HepG2 (cell line): Measurements from ENCODE around the gene C19orf73. TPM values are rescaled to one million over a fixed set of nuclear protein-coding genes. Genes with fewer than 3 reads are reported as not detected.
A peak's percentile ranks its signal among the peaks of the same experiment; 100 is the strongest.

Experiments
- AHR ChIP-seq: IDR thresholded peaks from 2 replicates; pipeline ENCODE4 v1.6.1; 2018; ENCODE audit warnings: missing genetic modification reagents, missing compliant biosample characterization
- DNMT3B ChIP-seq: conservative IDR thresholded peaks from 2 replicates; pipeline ENCODE4 v1.6.1; 2016; ENCODE audit warnings: missing biosample characterization, control low read depth
- EP300 ChIP-seq, 3 experiments: sonication (generic) in 1 of 3; formaldehyde crosslinking in 1 of 3; IDR thresholded peaks; 2 replicates each; pipeline versions ENCODE4 v1.5.1 to v1.6.1; 2011 to 2020; ENCODE audit warnings: low read depth in 2 of 3, low read length in 2 of 3, borderline replicate concordance in 1 of 3, improper control_type of control experiment in 1 of 3, mild to moderate bottlenecking in 1 of 3, missing genetic modification reagents in 1 of 3, moderate library complexity in 1 of 3
- ERF ChIP-seq: IDR thresholded peaks from 2 replicates; pipeline ENCODE4 v1.6.1; 2018; ENCODE audit warnings: missing biosample characterization, missing genetic modification reagents
- HNF4G ChIP-seq, 2 experiments: sonication (generic) in 1 of 2; formaldehyde crosslinking in 1 of 2; IDR thresholded peaks; 2 replicates each; pipeline versions ENCODE4 v1.4.0 to v1.6.1; 2011 to 2020; ENCODE audit warnings: borderline replicate concordance in 2 of 2, low read depth in 2 of 2, mild to moderate bottlenecking in 2 of 2, low read length in 1 of 2, missing genetic modification reagents in 1 of 2, moderate library complexity in 1 of 2
- KMT2B ChIP-seq: IDR thresholded peaks from 2 replicates; pipeline ENCODE4 v1.6.1; 2016; ENCODE audit warnings: missing genetic modification reagents, missing compliant biosample characterization
- NCOA2 ChIP-seq: sonication (generic); formaldehyde crosslinking; IDR thresholded peaks from 2 replicates; pipeline ENCODE4 v1.8.0; 2022; ENCODE audit warnings: inconsistent platforms
- PAF1 ChIP-seq: IDR thresholded peaks from 2 replicates; pipeline ENCODE4 v1.6.1; 2016; ENCODE audit warnings: missing genetic modification reagents, missing compliant biosample characterization
- RFX5 ChIP-seq: IDR thresholded peaks from 2 replicates; pipeline ENCODE4 v1.6.1; 2011; ENCODE audit warnings: low read depth, low read length, improper control_type of control experiment
- SIN3A ChIP-seq: IDR thresholded peaks from 2 replicates; pipeline ENCODE4 v1.6.1; 2011; ENCODE audit warnings: low read depth, mild to moderate bottlenecking, control low read depth, low read length, borderline replicate concordance
- SNRNP70 ChIP-seq: fragments of 200-400 bp; formaldehyde crosslinking; IDR thresholded peaks from 2 replicates; pipeline ENCODE4 v1.6.1; 2017; ENCODE audit warnings: mild to moderate bottlenecking, low read depth, low read length, moderate library complexity
- XBP1 ChIP-seq: sonication (generic); formaldehyde crosslinking; IDR thresholded peaks from 2 replicates; pipeline ENCODE4 v1.5.0; 2020; ENCODE audit warnings: missing genetic modification reagents
- ZBTB21 ChIP-seq: sonication (generic); formaldehyde crosslinking; IDR thresholded peaks from 2 replicates; pipeline ENCODE4 v1.4.0; 2020; ENCODE audit warnings: missing genetic modification reagents
- ZBTB38 ChIP-seq: sonication (generic); formaldehyde crosslinking; IDR thresholded peaks from 2 replicates; pipeline ENCODE4 v1.5.1; 2020; ENCODE audit warnings: mild to moderate bottlenecking, missing genetic modification reagents
- ZNF234 ChIP-seq: sonication (generic); formaldehyde crosslinking; conservative IDR thresholded peaks from 2 replicates; pipeline ENCODE4 v1.5.1; 2020; ENCODE audit warnings: mild to moderate bottlenecking, missing genetic modification reagents
- ZNF44 ChIP-seq: sonication (generic); formaldehyde crosslinking; IDR thresholded peaks from 2 replicates; pipeline ENCODE4 v1.5.1; 2020; ENCODE audit warnings: mild to moderate bottlenecking, missing genetic modification reagents
- ZNF556 ChIP-seq: sonication (generic); formaldehyde crosslinking; IDR thresholded peaks from 2 replicates; pipeline ENCODE4 v1.4.0; 2020; ENCODE audit warnings: mild to moderate bottlenecking, missing genetic modification reagents, borderline replicate concordance
- ZNF652 ChIP-seq: IDR thresholded peaks from 2 replicates; pipeline ENCODE4 v1.6.1; 2016; ENCODE audit warnings: low read depth, borderline replicate concordance
- ZZZ3 ChIP-seq: sonication (generic); formaldehyde crosslinking; IDR thresholded peaks from 2 replicates; pipeline ENCODE4 v1.4.0; 2020; ENCODE audit warnings: missing genetic modification reagents, mild to moderate bottlenecking, borderline replicate concordance
- polyA plus RNA-seq, 8 experiments: library from polyadenylated mRNA; depleted of rRNA in 3 of 8; stranded (reverse) in 7 of 8; unstranded in 1 of 8; fragments of >200 nt; fragmentation: Illumina TruSeq in 4 of 8; extraction: Trizol in 4 of 8; gene quantifications; 2 replicates each; pipeline versions ENCODE4 v1.2.1 to v1.2.3, GENCODE V29; 2011 to 2016; ENCODE audit warnings: low read depth in 4 of 8, missing spikeins in 1 of 8, mixed read lengths in 1 of 8; ENCODE audit not compliant: insufficient read depth in 1 of 8
- total RNA-seq, 5 experiments: library from RNA; depleted of rRNA; stranded (reverse); fragments of >200 nt; fragmentation: Illumina TruSeq; extraction: Trizol; gene quantifications; 2 replicates each; pipeline ENCODE4 v1.2.3, GENCODE V29; 2016; ENCODE audit warnings: low read depth in 1 of 5
- TF ChIP-seq, protein P1 (sequence below): sonication (generic); formaldehyde crosslinking; IDR thresholded peaks from 2 replicates; pipeline ENCODE4 v1.5.0; 2020; ENCODE audit warnings: mild to moderate bottlenecking, missing genetic modification reagents
- TF ChIP-seq, protein P2 (sequence below): sonication (generic); formaldehyde crosslinking; IDR thresholded peaks from 2 replicates; pipeline ENCODE4 v1.4.0; 2020; ENCODE audit warnings: low read depth, mild to moderate bottlenecking, missing genetic modification reagents
- TF ChIP-seq, protein P3 (sequence below): sonication (generic); formaldehyde crosslinking; IDR thresholded peaks from 2 replicates; pipeline ENCODE4 v1.8.0; 2022; ENCODE audit warnings: mild to moderate bottlenecking, missing genetic modification reagents, moderate library complexity
- TF ChIP-seq, protein P4 (sequence below): sonication (generic); formaldehyde crosslinking; IDR thresholded peaks from 2 replicates; pipeline ENCODE4 v1.4.0; 2020; ENCODE audit warnings: missing genetic modification reagents; ENCODE audit errors: not compliant biosample characterization
- TF ChIP-seq, protein P5 (sequence below): sonication (generic); formaldehyde crosslinking; IDR thresholded peaks from 2 replicates; pipeline ENCODE4 v1.4.0; 2020; ENCODE audit warnings: missing genetic modification reagents

The C19orf73 gene
- total and polyA plus RNA-seq, 2 of the 13 experiments (the other 11 are each of a cell fraction or from before 2014, with no cell fraction given), result 1.4 to 1.5 TPM

DNA sequence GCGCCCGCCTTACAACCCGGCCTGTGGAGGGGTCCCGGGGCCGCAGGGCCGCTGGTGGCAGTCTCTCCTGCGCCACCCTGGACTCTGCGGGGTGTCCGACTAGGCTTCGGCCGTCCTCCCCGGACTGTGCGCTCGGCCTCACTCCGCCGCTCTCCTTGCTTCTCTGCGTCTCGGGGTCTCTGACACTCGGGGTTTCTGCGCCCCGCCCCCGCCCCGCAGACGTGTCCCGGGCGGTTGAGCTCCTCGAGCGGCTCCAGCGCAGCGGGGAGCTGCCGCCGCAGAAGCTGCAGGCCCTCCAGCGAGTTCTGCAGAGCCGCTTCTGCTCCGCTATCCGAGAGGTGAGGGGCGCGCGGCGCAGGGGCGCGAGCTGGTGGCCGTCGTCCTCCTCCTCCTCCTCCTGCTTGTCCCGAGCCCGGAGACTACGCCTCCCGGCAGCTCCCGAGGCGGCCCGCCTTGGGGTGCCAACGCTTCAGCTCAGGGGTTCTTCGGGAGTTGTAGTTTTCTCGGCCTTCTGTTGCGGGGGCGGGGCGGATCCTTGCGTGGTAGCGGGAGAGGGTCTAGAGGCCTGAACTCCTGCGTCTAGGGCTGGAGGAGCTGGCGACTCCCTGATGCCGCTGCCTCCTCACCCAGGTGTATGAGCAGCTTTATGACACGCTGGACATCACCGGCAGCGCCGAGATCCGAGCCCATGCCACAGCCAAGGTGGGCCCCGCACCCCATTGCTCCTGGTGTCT lies 4.1 kb downstream of the C19orf73 start (continued):
- TF ChIP-seq, protein P1, sequence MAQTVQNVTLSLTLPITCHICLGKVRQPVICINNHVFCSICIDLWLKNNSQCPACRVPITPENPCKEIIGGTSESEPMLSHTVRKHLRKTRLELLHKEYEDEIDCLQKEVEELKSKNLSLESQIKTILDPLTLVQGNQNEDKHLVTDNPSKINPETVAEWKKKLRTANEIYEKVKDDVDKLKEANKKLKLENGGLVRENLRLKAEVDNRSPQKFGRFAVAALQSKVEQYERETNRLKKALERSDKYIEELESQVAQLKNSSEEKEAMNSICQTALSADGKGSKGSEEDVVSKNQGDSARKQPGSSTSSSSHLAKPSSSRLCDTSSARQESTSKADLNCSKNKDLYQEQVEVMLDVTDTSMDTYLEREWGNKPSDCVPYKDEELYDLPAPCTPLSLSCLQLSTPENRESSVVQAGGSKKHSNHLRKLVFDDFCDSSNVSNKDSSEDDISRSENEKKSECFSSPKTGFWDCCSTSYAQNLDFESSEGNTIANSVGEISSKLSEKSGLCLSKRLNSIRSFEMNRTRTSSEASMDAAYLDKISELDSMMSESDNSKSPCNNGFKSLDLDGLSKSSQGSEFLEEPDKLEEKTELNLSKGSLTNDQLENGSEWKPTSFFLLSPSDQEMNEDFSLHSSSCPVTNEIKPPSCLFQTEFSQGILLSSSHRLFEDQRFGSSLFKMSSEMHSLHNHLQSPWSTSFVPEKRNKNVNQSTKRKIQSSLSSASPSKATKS (CRISPR knock-in tag), result no peak
- TF ChIP-seq ZNF44 (CRISPR knock-in tag) (no peak), RFX5 (no peak), XBP1 (CRISPR knock-in tag) (no peak), AHR (no peak), SNRNP70 (no peak), ERF (CRISPR knock-in tag) (no peak), KMT2B (CRISPR knock-in tag) (peak; percentile 36; the same call in 1 of the 2 replicates), ZBTB21 (CRISPR knock-in tag) (no peak), NCOA2 (no peak), DNMT3B (CRISPR knock-in tag) (no peak), HNF4G (IDR thresholded peaks at IDR 0.05; ENCODE audit: borderline replicate concordance, low read depth, low read length) (no peak), HNF4G (CRISPR knock-in tag; IDR thresholded peaks at IDR 0.05; ENCODE audit: borderline replicate concordance, low read depth) (no peak), PAF1 (no peak), ZNF652 (CRISPR knock-in tag) (no peak), ZNF234 (CRISPR knock-in tag) (no peak; the same call in 1 of the 2 replicates), ZBTB38 (CRISPR knock-in tag) (no peak), ZZZ3 (CRISPR knock-in tag) (no peak), ZNF556 (no peak), SIN3A (no peak), EP300 (IDR thresholded peaks at IDR 0.05; ENCODE audit: low read depth in 2 of 2, low read length in 2 of 2) (no peak), EP300 (CRISPR knock-in tag; IDR thresholded peaks at IDR 0.05; ENCODE audit: borderline replicate concordance) (no peak)
- TF ChIP-seq, protein P2, sequence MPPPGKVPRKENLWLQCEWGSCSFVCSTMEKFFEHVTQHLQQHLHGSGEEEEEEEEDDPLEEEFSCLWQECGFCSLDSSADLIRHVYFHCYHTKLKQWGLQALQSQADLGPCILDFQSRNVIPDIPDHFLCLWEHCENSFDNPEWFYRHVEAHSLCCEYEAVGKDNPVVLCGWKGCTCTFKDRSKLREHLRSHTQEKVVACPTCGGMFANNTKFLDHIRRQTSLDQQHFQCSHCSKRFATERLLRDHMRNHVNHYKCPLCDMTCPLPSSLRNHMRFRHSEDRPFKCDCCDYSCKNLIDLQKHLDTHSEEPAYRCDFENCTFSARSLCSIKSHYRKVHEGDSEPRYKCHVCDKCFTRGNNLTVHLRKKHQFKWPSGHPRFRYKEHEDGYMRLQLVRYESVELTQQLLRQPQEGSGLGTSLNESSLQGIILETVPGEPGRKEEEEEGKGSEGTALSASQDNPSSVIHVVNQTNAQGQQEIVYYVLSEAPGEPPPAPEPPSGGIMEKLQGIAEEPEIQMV (CRISPR knock-in tag), result no peak
- TF ChIP-seq, protein P3, sequence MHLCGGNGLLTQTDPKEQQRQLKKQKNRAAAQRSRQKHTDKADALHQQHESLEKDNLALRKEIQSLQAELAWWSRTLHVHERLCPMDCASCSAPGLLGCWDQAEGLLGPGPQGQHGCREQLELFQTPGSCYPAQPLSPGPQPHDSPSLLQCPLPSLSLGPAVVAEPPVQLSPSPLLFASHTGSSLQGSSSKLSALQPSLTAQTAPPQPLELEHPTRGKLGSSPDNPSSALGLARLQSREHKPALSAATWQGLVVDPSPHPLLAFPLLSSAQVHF (CRISPR knock-in tag), result no peak
- TF ChIP-seq, protein P4, sequence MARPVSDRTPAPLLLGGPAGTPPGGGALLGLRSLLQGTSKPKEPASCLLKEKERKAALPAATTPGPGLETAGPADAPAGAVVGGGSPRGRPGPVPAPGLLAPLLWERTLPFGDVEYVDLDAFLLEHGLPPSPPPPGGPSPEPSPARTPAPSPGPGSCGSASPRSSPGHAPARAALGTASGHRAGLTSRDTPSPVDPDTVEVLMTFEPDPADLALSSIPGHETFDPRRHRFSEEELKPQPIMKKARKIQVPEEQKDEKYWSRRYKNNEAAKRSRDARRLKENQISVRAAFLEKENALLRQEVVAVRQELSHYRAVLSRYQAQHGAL (CRISPR knock-in tag), result no peak
- TF ChIP-seq, protein P5, sequence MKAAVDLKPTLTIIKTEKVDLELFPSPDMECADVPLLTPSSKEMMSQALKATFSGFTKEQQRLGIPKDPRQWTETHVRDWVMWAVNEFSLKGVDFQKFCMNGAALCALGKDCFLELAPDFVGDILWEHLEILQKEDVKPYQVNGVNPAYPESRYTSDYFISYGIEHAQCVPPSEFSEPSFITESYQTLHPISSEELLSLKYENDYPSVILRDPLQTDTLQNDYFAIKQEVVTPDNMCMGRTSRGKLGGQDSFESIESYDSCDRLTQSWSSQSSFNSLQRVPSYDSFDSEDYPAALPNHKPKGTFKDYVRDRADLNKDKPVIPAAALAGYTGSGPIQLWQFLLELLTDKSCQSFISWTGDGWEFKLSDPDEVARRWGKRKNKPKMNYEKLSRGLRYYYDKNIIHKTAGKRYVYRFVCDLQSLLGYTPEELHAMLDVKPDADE, result no peak
